HG03520 (cell line): Measurements from ENCODE around the gene SLC13A3.

ENCODE experiments used
- ATAC-seq: cut with Tn5 transposase; IDR thresholded peaks from one replicate; pipeline ENCODE4 v1.9.1; 2021; ENCODE audit warnings: mild to moderate bottlenecking, moderate library complexity; ENCODE audit not compliant: unreplicated experiment

SLC13A3 gene

GRCh38 chr20:46545077-46545826, 106.0 kb downstream of the SLC13A3 start:
- ATAC-seq = no peak

- no peak for ATAC-seq
These were observed 106.7 kb downstream of the SLC13A3 start for GRCh38 chr20:46544576-46544975.

GRCh38 chr20:46543959-46544358, 107.3 kb downstream of the SLC13A3 start:
- no peak for ATAC-seq

GRCh38 chr20:46543033-46543432, 108.2 kb downstream of the SLC13A3 start:
- no peak for ATAC-seq

GRCh38 chr20:46541229-46541935, 109.9 kb downstream of the SLC13A3 start:
- ATAC-seq = no peak

GRCh38 chr20:46539113-46539512, 112.1 kb downstream of the SLC13A3 start:
- no peak for ATAC-seq

- ATAC-seq = no peak
These were observed 120.6 kb downstream of the SLC13A3 start for GRCh38 chr20:46530640-46531039.

GRCh38 chr20:46523696-46524328, 127.4 kb downstream of the SLC13A3 start:
- ATAC-seq = no peak

GRCh38 chr20:46523108-46523507, 128.2 kb downstream of the SLC13A3 start:
- no peak for ATAC-seq

- no peak for ATAC-seq
These were observed 130.2 kb downstream of the SLC13A3 start for GRCh38 chr20:46520976-46521579.

GRCh38 chr20:46520540-46520939, 130.7 kb downstream of the SLC13A3 start:
- no peak for ATAC-seq

GRCh38 chr20:46519471-46520068, 131.7 kb downstream of the SLC13A3 start:
- no peak for ATAC-seq

GRCh38 chr20:46512943-46513844, 138.1 kb downstream of the SLC13A3 start, which contains the start of gene ZNF334:
Gene ZNF334 (minus strand): TSS chr20:46513559. CDS start chr20:46512102, 1,457 bp downstream.
- ATAC-seq = no peak

- no peak for ATAC-seq
These were observed 141.7 kb downstream of the SLC13A3 start for GRCh38 chr20:46509523-46509922.
